ENCODE data around the gene CAMTA1. TPM values are rescaled to one million over a fixed set of nuclear protein-coding genes. Genes with fewer than 3 reads are reported as not detected.
A peak's percentile ranks its signal among the peaks of the same experiment; 100 is the strongest.

CAMTA1 gene
- total RNA-seq, 1 experiment from 2014 or later, result 50.3 TPM

GRCh38 chr1:6862906-6863305 is 77.7 kb downstream of the CAMTA1 start:
- DNase-seq, result no peak
- Mint-ChIP-seq H3K36me3 (ENCODE audit: insufficient read depth, unreplicated experiment) (peaks cover 4% of the 10 kb centered on the region), H3K27me3 (ENCODE audit: unreplicated experiment) (no peaks in the 10 kb centered on the region), H3K4me3 (ENCODE audit: low read depth, unreplicated experiment) (no peak overlapping the region), H3K4me1 (ENCODE audit: low read depth, unreplicated experiment) (peaks cover 38% of the 10 kb centered on the region), H3K27ac (ENCODE audit: unreplicated experiment) (no peak overlapping the region), H3K9me3 (ENCODE audit: low read depth, unreplicated experiment) (no peaks in the 10 kb centered on the region)
- intact Hi-C loops (cut with micrococcal nuclease; ENCODE audit: unreplicated experiment), result loop anchor here (5.0 kb wide), 1 partner anchor 41 kb away; no protein-coding TSS in a partner anchor
- BruUV-seq (replicated peaks), result no TSS peak
- CTCF ChIA-PET, result no interaction called here
- TF ChIP-seq CTCF (IDR thresholded peaks at IDR 0.05; ENCODE audit: unreplicated experiment), result no peak

GRCh38 chr1:6864166-6864565 is 78.9 kb downstream of the CAMTA1 start:
- no peaks in the 10 kb centered on the region for H3K27me3 Mint-ChIP-seq (ENCODE audit: unreplicated experiment)
- CTCF ChIA-PET, result no interaction called here
- peak overlapping the region; percentile 42 for H3K27ac Mint-ChIP-seq (ENCODE audit: unreplicated experiment)
- peaks cover 45% of the 10 kb centered on the region for H3K4me1 Mint-ChIP-seq (ENCODE audit: low read depth, unreplicated experiment)
- BruUV-seq (replicated peaks), result no TSS peak
- H3K4me3 Mint-ChIP-seq (ENCODE audit: low read depth, unreplicated experiment), result peak overlapping the region; percentile 9
- H3K36me3 Mint-ChIP-seq (ENCODE audit: insufficient read depth, unreplicated experiment), result peaks cover 4% of the 10 kb centered on the region
- peak; percentile 40 for DNase-seq
- intact Hi-C loops (cut with micrococcal nuclease; ENCODE audit: unreplicated experiment), result loop anchor here (5.0 kb wide), 1 partner anchor 42 kb away; no protein-coding TSS in a partner anchor
- H3K9me3 Mint-ChIP-seq (ENCODE audit: low read depth, unreplicated experiment), result no peaks in the 10 kb centered on the region
- TF ChIP-seq CTCF (IDR thresholded peaks at IDR 0.05; ENCODE audit: unreplicated experiment), result no peak

GRCh38 chr1:6866825-6867224 is 81.6 kb downstream of the CAMTA1 start:
- no TSS peak for BruUV-seq (replicated peaks)

GRCh38 chr1:6867321-6867720 is 82.1 kb downstream of the CAMTA1 start:
- intact Hi-C loops (cut with micrococcal nuclease; ENCODE audit: unreplicated experiment), result no loop called here
- TF ChIP-seq CTCF (IDR thresholded peaks at IDR 0.05; ENCODE audit: unreplicated experiment), result no peak
- Mint-ChIP-seq H3K4me1 (ENCODE audit: low read depth, unreplicated experiment) (peaks cover 35% of the 10 kb centered on the region), H3K36me3 (ENCODE audit: insufficient read depth, unreplicated experiment) (peaks cover 4% of the 10 kb centered on the region), H3K4me3 (ENCODE audit: low read depth, unreplicated experiment) (no peak overlapping the region), H3K9me3 (ENCODE audit: low read depth, unreplicated experiment) (no peaks in the 10 kb centered on the region), H3K27me3 (ENCODE audit: unreplicated experiment) (no peaks in the 10 kb centered on the region), H3K27ac (ENCODE audit: unreplicated experiment) (no peak overlapping the region)
- DNase-seq, result no peak
- CTCF ChIA-PET, result no interaction called here
- BruUV-seq (replicated peaks), result no TSS peak

More at GRCh38 chr1:6866825-6867224, 81.6 kb downstream of the CAMTA1 start:
- DNase-seq, result no peak
- no peaks in the 10 kb centered on the region for H3K9me3 Mint-ChIP-seq (ENCODE audit: low read depth, unreplicated experiment)
- intact Hi-C loops (cut with micrococcal nuclease; ENCODE audit: unreplicated experiment), result no loop called here
- H3K36me3 Mint-ChIP-seq (ENCODE audit: insufficient read depth, unreplicated experiment), result peaks cover 4% of the 10 kb centered on the region
- TF ChIP-seq CTCF (IDR thresholded peaks at IDR 0.05; ENCODE audit: unreplicated experiment), result no peak
- H3K27me3 Mint-ChIP-seq (ENCODE audit: unreplicated experiment), result no peaks in the 10 kb centered on the region
- H3K27ac Mint-ChIP-seq (ENCODE audit: unreplicated experiment), result no peak overlapping the region
- peaks cover 35% of the 10 kb centered on the region for H3K4me1 Mint-ChIP-seq (ENCODE audit: low read depth, unreplicated experiment)
- CTCF ChIA-PET, result no interaction called here
- H3K4me3 Mint-ChIP-seq (ENCODE audit: low read depth, unreplicated experiment), result no peak overlapping the region
